SK-N-SH (cell line): Measurements from ENCODE around the gene CASQ1. TPM values are rescaled to one million over a fixed set of nuclear protein-coding genes. Genes with fewer than 3 reads are reported as not detected.

ENCODE experiments used
- CTCF ChIA-PET: fragments of 300-600, 350-600 bp; formaldehyde crosslinking; extraction: SDS; loops from one replicate; lab custom pipeline; 2021; lab: Yijun Ruan, JAX
- POLR2A ChIA-PET: fragments of 350-600 bp; sonication (Branson Sonifier 250); formaldehyde crosslinking; extraction: SDS; loops from one replicate; lab custom pipeline; 2020; ENCODE audit warnings: antibody characterized with exemption, inconsistent platforms; lab: Yijun Ruan, JAX
- DNase-seq: peaks from one replicate; pipeline ENCODE4 v3.0.0; 2012
- H2AFZ ChIP-seq: fragments of 200-600 bp; sonication (generic); 2 replicates; pipeline ENCODE4 v1.8.1; 2016; ENCODE audit warnings: antibody characterized with exemption, mild to moderate bottlenecking, low read depth
- H3F3A ChIP-seq: fragments of 200-600 bp; sonication (generic); replicated peaks from 2 replicates; pipeline ENCODE3; 2016; ENCODE audit warnings: antibody characterized with exemption, mild to moderate bottlenecking; ENCODE audit not compliant: insufficient read depth
- H3K27ac ChIP-seq, 2 experiments: fragments of 200-500 bp in 1 of 2; fragments of 200-600 bp in 1 of 2; sonication (Bioruptor generic) in 1 of 2; sonication (generic), shearing (Covaris generic) in 1 of 2; 2 replicates each; pipeline versions ENCODE4 v1.5.1 to v1.6.1; 2014 to 2016; ENCODE audit warnings: low read depth in 2 of 2, inconsistent platforms in 1 of 2, low read length in 1 of 2, mild to moderate bottlenecking in 1 of 2, mixed read lengths in 1 of 2
- H3K27me3 ChIP-seq: fragments of 200-600 bp; sonication (generic), shearing (Covaris generic); 2 replicates; pipeline ENCODE4 v1.6.1; 2016; ENCODE audit warnings: mixed run types; ENCODE audit not compliant: insufficient read depth
- H3K36me3 ChIP-seq, 2 experiments: fragments of 200-500 bp in 1 of 2; fragments of 200-600 bp in 1 of 2; sonication (Bioruptor generic) in 1 of 2; sonication (generic) in 1 of 2; replicated peaks in 1 of 2; 2 replicates each; pipeline versions ENCODE3 to v1.5.1; 2014 to 2016; ENCODE audit warnings: low read length in 1 of 2, mild to moderate bottlenecking in 1 of 2; ENCODE audit not compliant: insufficient read depth in 2 of 2, control insufficient read depth in 1 of 2
- H3K4me1 ChIP-seq, 2 experiments: fragments of 200-500 bp in 1 of 2; fragments of 200-600 bp in 1 of 2; sonication (Bioruptor generic) in 1 of 2; sonication (generic), shearing (Covaris generic) in 1 of 2; 2 replicates each; pipeline versions ENCODE4 v1.5.1 to v1.6.1; 2014 to 2016; ENCODE audit warnings: low read depth in 1 of 2, low read length in 1 of 2, mixed run types in 1 of 2; ENCODE audit not compliant: insufficient read depth in 2 of 2, control insufficient read depth in 1 of 2
- H3K4me2 ChIP-seq: fragments of 200-600 bp; sonication (generic), shearing (Covaris generic); 2 replicates; pipeline ENCODE4 v1.6.1; 2017; ENCODE audit warnings: mixed run types
- H3K4me3 ChIP-seq, 2 experiments: fragments of 200-500 bp in 1 of 2; fragments of 200-600 bp in 1 of 2; sonication (Bioruptor generic) in 1 of 2; sonication (generic), shearing (Covaris generic) in 1 of 2; 2 replicates each; pipeline versions ENCODE4 v1.5.1 to v1.8.1; 2014 to 2016; ENCODE audit warnings: low read depth in 2 of 2, inconsistent platforms in 1 of 2, low read length in 1 of 2, mild to moderate bottlenecking in 1 of 2, mixed read lengths in 1 of 2, moderate library complexity in 1 of 2
- H3K79me2 ChIP-seq: fragments of 200-600 bp; sonication (generic); 2 replicates; pipeline ENCODE4 v1.8.1; 2017; ENCODE audit warnings: mild to moderate bottlenecking; ENCODE audit not compliant: insufficient read depth
- H3K9ac ChIP-seq: fragments of 200-600 bp; sonication (generic); 2 replicates; pipeline ENCODE4 v1.6.1; 2017; ENCODE audit warnings: mixed run types
- H3K9me2 ChIP-seq: fragments of 200-600 bp; sonication (generic); 2 replicates; pipeline ENCODE4 v1.6.1; 2017; ENCODE audit warnings: mixed run types
- H3K9me3 ChIP-seq: fragments of 200-600 bp; sonication (generic); 2 replicates; pipeline ENCODE4 v1.6.1; 2017; ENCODE audit warnings: mixed run types, mild to moderate bottlenecking, moderate library complexity
- H4K20me1 ChIP-seq: fragments of 200-600 bp; sonication (generic); 2 replicates; pipeline ENCODE4 v1.6.1; 2017; ENCODE audit warnings: mild to moderate bottlenecking, mixed run types; ENCODE audit not compliant: insufficient read depth
- ELF1 ChIP-seq: IDR thresholded peaks from 2 replicates; pipeline ENCODE4 v1.4.0; 2012
- EP300 ChIP-seq, 2 experiments: IDR thresholded peaks; 2 replicates each; pipeline versions ENCODE4 v1.4.0 to v1.6.1; 2012; ENCODE audit warnings: borderline replicate concordance in 1 of 2, low read depth in 1 of 2, low read length in 1 of 2
- EZH2phosphoT487 ChIP-seq: fragments of 200-600 bp; sonication (generic); IDR thresholded peaks from 2 replicates; pipeline ENCODE4 v1.6.1; 2017; ENCODE audit warnings: low read depth, mixed run types, mild to moderate bottlenecking, antibody characterized with exemption, moderate library complexity, borderline replicate concordance
- FOXJ3 ChIP-seq: sonication (generic); formaldehyde crosslinking; IDR thresholded peaks from 2 replicates; pipeline ENCODE4 v1.5.1; 2020; ENCODE audit warnings: mild to moderate bottlenecking, missing genetic modification reagents
- GABPA ChIP-seq: IDR thresholded peaks from 2 replicates; pipeline ENCODE4 v1.4.0; 2012; ENCODE audit warnings: low read depth, mild to moderate bottlenecking
- JUND ChIP-seq: IDR thresholded peaks from 2 replicates; pipeline ENCODE4 v1.4.0; 2012
- MXI1 ChIP-seq: IDR thresholded peaks from 2 replicates; pipeline ENCODE4 v1.6.1; 2012; ENCODE audit warnings: mild to moderate bottlenecking, low read depth, low read length, improper control_type of control experiment
- NRF1 ChIP-seq: IDR thresholded peaks from 2 replicates; pipeline ENCODE4 v1.6.1; 2012; ENCODE audit warnings: low read depth, mild to moderate bottlenecking, low read length
- RFX5 ChIP-seq: IDR thresholded peaks from 2 replicates; pipeline ENCODE4 v1.6.1; 2012; ENCODE audit warnings: mild to moderate bottlenecking, improper control_type of control experiment, low read length
- RXRA ChIP-seq: IDR thresholded peaks from 2 replicates; pipeline ENCODE4 v1.4.0; 2012; ENCODE audit warnings: low read depth, mild to moderate bottlenecking, borderline replicate concordance
- TCF12 ChIP-seq: IDR thresholded peaks from 2 replicates; pipeline ENCODE4 v1.4.0; 2012
- WGBS: methylation state at CpG from one replicate; pipeline ENCODE4 v1.1.6; 2017; ENCODE audit warnings: low lambda C conversion rate; 5-methylcytosine and 5-hydroxymethylcytosine counted together
- polyA plus RNA-seq, 3 experiments: library from polyadenylated mRNA; depleted of rRNA; stranded (reverse); fragments of >200 nt; gene quantifications; 2 replicates each; pipeline ENCODE4 v1.2.3, GENCODE V29; 2012
- TF ChIP-seq, protein P1 (sequence below): IDR thresholded peaks from 2 replicates; pipeline ENCODE4 v1.6.1; 2012; ENCODE audit warnings: mild to moderate bottlenecking, low read depth, low read length, moderate library complexity
- TF ChIP-seq, protein P2 (sequence below): IDR thresholded peaks from 2 replicates; pipeline ENCODE4 v1.4.0; 2012; ENCODE audit warnings: low read depth
- TF ChIP-seq, protein P3 (sequence below): IDR thresholded peaks from 2 replicates; pipeline ENCODE4 v1.4.0; 2012; ENCODE audit warnings: low read depth, borderline replicate concordance

The CASQ1 gene
- polyA plus RNA-seq, 1 of the 3 experiments (the other 2 are of a cell fraction) = 0.08 TPM

DNA sequence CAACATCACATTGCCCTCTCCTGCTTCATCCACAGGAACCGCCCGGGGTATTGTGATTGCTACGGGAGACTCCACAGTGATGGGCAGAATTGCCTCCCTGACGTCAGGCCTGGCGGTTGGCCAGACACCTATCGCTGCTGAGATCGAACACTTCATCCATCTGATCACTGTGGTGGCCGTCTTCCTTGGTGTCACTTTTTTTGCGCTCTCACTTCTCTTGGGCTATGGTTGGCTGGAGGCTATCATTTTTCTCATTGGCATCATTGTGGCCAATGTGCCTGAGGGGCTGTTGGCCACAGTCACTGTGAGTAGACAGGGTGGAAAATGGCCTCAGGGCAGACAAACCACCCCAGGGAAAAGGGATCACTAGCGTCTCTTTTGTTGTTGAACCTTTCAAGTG lies 26.3 kb upstream of the CASQ1 start (continued):
- TF ChIP-seq NRF1 (no peak), MXI1 (no peak)
- TF ChIP-seq, protein P1, sequence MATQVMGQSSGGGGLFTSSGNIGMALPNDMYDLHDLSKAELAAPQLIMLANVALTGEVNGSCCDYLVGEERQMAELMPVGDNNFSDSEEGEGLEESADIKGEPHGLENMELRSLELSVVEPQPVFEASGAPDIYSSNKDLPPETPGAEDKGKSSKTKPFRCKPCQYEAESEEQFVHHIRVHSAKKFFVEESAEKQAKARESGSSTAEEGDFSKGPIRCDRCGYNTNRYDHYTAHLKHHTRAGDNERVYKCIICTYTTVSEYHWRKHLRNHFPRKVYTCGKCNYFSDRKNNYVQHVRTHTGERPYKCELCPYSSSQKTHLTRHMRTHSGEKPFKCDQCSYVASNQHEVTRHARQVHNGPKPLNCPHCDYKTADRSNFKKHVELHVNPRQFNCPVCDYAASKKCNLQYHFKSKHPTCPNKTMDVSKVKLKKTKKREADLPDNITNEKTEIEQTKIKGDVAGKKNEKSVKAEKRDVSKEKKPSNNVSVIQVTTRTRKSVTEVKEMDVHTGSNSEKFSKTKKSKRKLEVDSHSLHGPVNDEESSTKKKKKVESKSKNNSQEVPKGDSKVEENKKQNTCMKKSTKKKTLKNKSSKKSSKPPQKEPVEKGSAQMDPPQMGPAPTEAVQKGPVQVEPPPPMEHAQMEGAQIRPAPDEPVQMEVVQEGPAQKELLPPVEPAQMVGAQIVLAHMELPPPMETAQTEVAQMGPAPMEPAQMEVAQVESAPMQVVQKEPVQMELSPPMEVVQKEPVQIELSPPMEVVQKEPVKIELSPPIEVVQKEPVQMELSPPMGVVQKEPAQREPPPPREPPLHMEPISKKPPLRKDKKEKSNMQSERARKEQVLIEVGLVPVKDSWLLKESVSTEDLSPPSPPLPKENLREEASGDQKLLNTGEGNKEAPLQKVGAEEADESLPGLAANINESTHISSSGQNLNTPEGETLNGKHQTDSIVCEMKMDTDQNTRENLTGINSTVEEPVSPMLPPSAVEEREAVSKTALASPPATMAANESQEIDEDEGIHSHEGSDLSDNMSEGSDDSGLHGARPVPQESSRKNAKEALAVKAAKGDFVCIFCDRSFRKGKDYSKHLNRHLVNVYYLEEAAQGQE = no peak
- TF ChIP-seq, protein P2, sequence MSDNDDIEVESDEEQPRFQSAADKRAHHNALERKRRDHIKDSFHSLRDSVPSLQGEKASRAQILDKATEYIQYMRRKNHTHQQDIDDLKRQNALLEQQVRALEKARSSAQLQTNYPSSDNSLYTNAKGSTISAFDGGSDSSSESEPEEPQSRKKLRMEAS = no peak

DNA sequence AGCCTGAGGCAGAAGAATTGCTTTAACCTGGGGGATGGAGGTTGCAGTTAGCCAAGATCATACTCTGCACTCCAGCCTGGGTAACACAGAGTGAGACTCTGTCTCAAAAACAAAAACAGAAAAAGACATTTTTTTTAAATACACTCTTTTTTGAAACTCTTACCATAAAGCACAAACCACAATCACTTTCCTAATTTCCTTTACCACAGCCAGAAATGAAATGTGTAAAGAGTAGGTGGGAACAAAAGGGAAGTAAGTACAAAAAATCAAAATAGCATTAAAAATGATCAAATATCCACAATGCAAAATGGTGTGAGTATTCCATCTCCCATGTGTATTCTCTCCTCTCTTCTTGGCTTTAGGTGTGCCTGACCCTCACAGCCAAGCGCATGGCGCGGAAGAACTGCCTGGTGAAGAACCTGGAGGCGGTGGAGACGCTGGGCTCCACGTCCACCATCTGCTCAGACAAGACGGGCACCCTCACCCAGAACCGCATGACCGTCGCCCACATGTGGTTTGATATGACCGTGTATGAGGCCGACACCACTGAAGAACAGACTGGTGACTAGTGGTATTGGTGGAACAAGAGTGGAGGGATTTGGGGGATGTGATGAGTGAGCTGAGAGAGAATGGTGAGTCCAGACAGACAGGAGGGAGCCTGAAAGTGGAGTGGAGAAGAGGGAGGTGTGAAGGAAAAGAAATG lies 24.1 kb upstream of the CASQ1 start:
- Histone ChIP-seq H3F3A (no peaks in the 10 kb centered on the region), H3K4me2 (no peak overlapping the region), H3K9me3 (no peaks in the 10 kb centered on the region), H3K9ac (no peak overlapping the region), H3K9me2 (no peaks in the 10 kb centered on the region), H3K4me1 (no peaks in the 10 kb centered on the region), H3K79me2 (no peaks in the 10 kb centered on the region), H3K27me3 (peaks cover 10% of the 10 kb centered on the region; the same call in 1 of the 2 replicates), H3K36me3 (no peaks in the 10 kb centered on the region), H2AFZ (no peak overlapping the region), H3K27ac (no peak overlapping the region), H3K4me3 (no peak overlapping the region), H4K20me1 (no peaks in the 10 kb centered on the region)
- TF ChIP-seq, protein P2 = no peak
- TF ChIP-seq, protein P1 = no peak
- TF ChIP-seq, protein P3, sequence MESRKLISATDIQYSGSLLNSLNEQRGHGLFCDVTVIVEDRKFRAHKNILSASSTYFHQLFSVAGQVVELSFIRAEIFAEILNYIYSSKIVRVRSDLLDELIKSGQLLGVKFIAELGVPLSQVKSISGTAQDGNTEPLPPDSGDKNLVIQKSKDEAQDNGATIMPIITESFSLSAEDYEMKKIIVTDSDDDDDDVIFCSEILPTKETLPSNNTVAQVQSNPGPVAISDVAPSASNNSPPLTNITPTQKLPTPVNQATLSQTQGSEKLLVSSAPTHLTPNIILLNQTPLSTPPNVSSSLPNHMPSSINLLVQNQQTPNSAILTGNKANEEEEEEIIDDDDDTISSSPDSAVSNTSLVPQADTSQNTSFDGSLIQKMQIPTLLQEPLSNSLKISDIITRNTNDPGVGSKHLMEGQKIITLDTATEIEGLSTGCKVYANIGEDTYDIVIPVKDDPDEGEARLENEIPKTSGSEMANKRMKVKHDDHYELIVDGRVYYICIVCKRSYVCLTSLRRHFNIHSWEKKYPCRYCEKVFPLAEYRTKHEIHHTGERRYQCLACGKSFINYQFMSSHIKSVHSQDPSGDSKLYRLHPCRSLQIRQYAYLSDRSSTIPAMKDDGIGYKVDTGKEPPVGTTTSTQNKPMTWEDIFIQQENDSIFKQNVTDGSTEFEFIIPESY = no peak
- TF ChIP-seq RXRA (no peak), JUND (no peak), EZH2phosphoT487 (no peak), RFX5 (no peak), TCF12 (no peak), GABPA (no peak), FOXJ3 (CRISPR knock-in tag) (no peak), EP300 (IDR thresholded peaks at IDR 0.05; ENCODE audit: borderline replicate concordance in 1 of 2, low read depth in 1 of 2, low read length in 1 of 2) (no peak), ELF1 (no peak)
- 56% methylated on average over 12 of the region's 12 CpGs for WGBS
- no peak for DNase-seq
- CTCF ChIA-PET = interaction anchor here (1.2 kb wide), 1 partner anchor 65 kb away, joined by 3 read pairs; no protein-coding TSS in a partner anchor
- POLR2A ChIA-PET = no interaction called here
